Naive B cell (primary cell): Measurements from ENCODE around the gene PSD2. TPM values are rescaled to one million over a fixed set of nuclear protein-coding genes. Genes with fewer than 3 reads are reported as not detected.

ENCODE experiments used
- ATAC-seq, 2 donors: fragments of 150-1000 bp; cut with Tn5 transposase; 2 replicates each; pipeline ENCODE4 v1.10.0; 2021; ENCODE audit warnings: low read depth in 2 of 2, mild to moderate bottlenecking in 2 of 2, moderate library complexity in 2 of 2
- DNase-seq: peaks from one replicate; pipeline ENCODE4 v3.0.0; 2022
- H3K27ac Mint-ChIP-seq, 6 donors: one replicate each; pipeline ENCODE4 v1.8.0; 2020 to 2022; ENCODE audit warnings: mild to moderate bottlenecking in 6 of 6, mixed read lengths in 6 of 6, moderate library complexity in 5 of 6, inconsistent platforms in 2 of 6
- H3K27me3 Mint-ChIP-seq, 3 donors: one replicate each; pipeline ENCODE4 v1.8.0; 2021 to 2022; ENCODE audit warnings: mixed read lengths in 3 of 3, mild to moderate bottlenecking in 1 of 3
- H3K36me3 Mint-ChIP-seq, 2 donors: one replicate each; pipeline ENCODE4 v1.8.0; 2020 to 2022; ENCODE audit warnings: mixed read lengths in 2 of 2, inconsistent platforms in 1 of 2, mild to moderate bottlenecking in 1 of 2
- H3K4me1 Mint-ChIP-seq, 3 donors: one replicate each; pipeline ENCODE4 v1.8.0; 2020 to 2022; ENCODE audit warnings: mixed read lengths in 3 of 3, inconsistent platforms in 1 of 3, mild to moderate bottlenecking in 1 of 3, moderate library complexity in 1 of 3
- H3K4me3 Mint-ChIP-seq, 8 donors: one replicate each; pipeline ENCODE4 v1.8.0; 2020 to 2022; ENCODE audit warnings: mild to moderate bottlenecking in 8 of 8, mixed read lengths in 8 of 8, moderate library complexity in 8 of 8, inconsistent platforms in 2 of 8
- H3K9me3 Mint-ChIP-seq, 7 donors: one replicate each; pipeline ENCODE4 v1.8.0; 2020 to 2022; ENCODE audit warnings: mixed read lengths in 7 of 7, mild to moderate bottlenecking in 5 of 7, inconsistent platforms in 2 of 7, moderate library complexity in 1 of 7
- polyA plus RNA-seq, 6 donors: library from polyadenylated mRNA; unstranded; fragments of 300-500 nt; fragmentation: Illumina TruSeq; gene quantifications; one replicate each; pipeline ENCODE4 v1.2.3, GENCODE V29; 2021; ENCODE audit warnings: low read depth in 6 of 6

Gene PSD2
- polyA plus RNA-seq, 6 donors from 2014 or later: not detected

DNA sequence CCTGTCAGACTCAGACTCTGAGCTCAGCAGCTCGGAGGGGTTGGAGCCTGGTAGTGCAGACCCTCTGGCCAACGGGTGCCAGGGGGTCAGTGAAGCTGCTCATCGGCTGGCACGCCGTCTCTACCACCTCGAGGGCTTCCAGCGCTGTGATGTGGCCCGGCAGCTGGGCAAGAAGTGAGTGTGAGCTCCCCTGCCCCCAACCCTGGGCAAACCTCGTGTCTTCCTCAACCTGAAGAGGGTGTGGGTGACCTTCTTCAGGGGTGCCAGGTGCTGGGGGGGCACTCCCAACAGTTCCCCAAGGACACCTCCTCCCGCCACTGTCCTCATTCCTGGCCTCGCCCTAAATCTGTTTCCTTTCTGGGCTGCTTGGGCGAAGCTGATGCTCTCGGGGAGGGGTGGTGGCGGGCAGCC lies 18.6 kb downstream of the PSD2 start:
- H3K36me3 Mint-ChIP-seq: peaks cover 6 to 8% of the 10 kb centered on the region in 2 donors
- H3K4me3 Mint-ChIP-seq: no peak overlapping the region
- no peak for ATAC-seq
- H3K27ac Mint-ChIP-seq: no peak overlapping the region
- H3K27me3 Mint-ChIP-seq: peaks cover 26 to 68% (median 54%) of the 10 kb centered on the region in 3 donors
- DNase-seq: no peak
- no peaks in the 10 kb centered on the region for H3K4me1 Mint-ChIP-seq
- H3K9me3 Mint-ChIP-seq: peaks cover 3 to 16% (median 8%) of the 10 kb centered on the region in 7 donors

DNA sequence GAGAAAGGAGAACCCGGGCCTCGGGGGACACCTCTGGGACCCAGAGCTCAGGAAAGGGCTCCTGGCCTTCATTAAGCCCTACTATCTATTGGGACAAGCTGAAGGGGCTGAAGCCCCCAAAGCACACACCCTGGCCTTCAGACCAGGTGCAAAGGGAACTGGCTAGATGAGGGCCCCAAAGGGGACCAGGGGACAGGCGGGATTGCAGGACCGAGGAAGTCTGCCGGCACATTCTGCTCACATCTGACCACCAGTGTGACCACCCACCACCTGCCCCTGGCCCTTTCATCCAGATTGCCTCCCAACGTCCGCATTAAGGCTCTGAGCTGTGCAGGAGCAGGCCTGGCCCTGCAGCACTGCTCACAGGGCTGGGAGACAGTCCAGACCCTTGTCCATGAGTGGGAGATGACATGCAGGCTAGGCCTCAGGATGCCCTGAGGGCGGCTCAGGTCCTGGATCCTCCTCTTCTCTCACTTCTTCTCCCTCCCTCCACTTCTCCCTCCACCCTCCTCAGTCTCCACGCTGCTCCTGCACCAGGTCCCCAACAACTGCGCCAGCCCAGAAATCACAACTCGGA lies 19.2 kb downstream of the PSD2 start:
- Mint-ChIP-seq H3K4me3 (no peak overlapping the region), H3K36me3 (peaks cover 6 to 13% of the 10 kb centered on the region in 2 donors), H3K4me1 (no peaks in the 10 kb centered on the region), H3K27ac (no peak overlapping the region), H3K9me3 (peaks cover 4 to 19% (median 12%) of the 10 kb centered on the region in 7 donors), H3K27me3 (peaks cover 26 to 70% (median 58%) of the 10 kb centered on the region in 3 donors)
- ATAC-seq: no peak
- no peak for DNase-seq

DNA sequence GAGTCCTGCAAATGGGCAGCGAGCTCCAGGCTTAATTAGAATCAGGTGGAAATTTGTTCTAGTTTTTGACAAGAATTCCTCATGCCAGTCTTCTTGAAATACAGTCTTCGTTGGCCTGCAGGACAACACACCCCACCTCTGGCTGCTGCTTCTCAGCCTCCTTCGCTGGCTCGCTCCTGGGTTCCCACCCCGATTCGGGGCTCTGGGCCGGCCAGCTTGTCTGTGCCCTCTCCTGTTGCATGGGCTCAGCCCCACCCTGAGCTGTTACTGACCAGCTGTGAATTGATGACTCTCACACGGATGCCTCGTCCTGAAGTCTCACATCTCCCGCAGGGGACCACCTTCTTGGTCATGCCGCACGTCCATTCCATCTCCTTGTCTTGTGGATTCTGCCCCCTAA lies 21.0 kb downstream of the PSD2 start:
- Mint-ChIP-seq H3K4me1 (no peaks in the 10 kb centered on the region), H3K27me3 (peaks cover 19 to 71% (median 53%) of the 10 kb centered on the region in 3 donors), H3K36me3 (peaks cover 6 to 20% of the 10 kb centered on the region in 2 donors), H3K27ac (no peak overlapping the region), H3K9me3 (peaks cover 5 to 19% (median 12%) of the 10 kb centered on the region in 7 donors), H3K4me3 (no peak overlapping the region)
- ATAC-seq (no peak), DNase-seq (no peak)

DNA sequence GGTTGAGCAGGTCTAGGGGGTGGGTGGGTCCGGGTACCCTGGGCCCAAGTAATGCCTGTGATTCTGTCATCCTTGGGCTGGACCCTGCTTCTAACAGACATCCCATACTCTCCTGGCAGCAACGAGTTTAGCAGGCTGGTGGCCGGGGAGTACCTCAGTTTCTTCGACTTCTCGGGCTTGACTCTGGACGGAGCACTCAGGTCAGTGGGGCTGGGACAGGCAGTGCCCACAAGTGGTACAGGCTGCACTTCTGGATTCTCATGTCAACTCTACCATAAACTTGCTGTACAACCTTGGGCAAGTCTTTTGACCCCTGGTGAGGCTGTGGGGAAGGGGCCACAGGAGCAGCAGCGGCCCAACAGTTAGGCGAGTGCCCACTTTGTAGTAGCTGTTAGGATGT lies 21.8 kb downstream of the PSD2 start:
- H3K4me3 Mint-ChIP-seq: no peak overlapping the region
- H3K36me3 Mint-ChIP-seq: peaks cover 6 to 20% of the 10 kb centered on the region in 2 donors
- no peak overlapping the region for H3K27ac Mint-ChIP-seq
- no peaks in the 10 kb centered on the region for H3K4me1 Mint-ChIP-seq
- no peak for DNase-seq
- peaks cover 5 to 19% (median 12%) of the 10 kb centered on the region in 7 donors for H3K9me3 Mint-ChIP-seq
- peaks cover 14 to 66% (median 45%) of the 10 kb centered on the region in 3 donors for H3K27me3 Mint-ChIP-seq
- no peak for ATAC-seq

DNA sequence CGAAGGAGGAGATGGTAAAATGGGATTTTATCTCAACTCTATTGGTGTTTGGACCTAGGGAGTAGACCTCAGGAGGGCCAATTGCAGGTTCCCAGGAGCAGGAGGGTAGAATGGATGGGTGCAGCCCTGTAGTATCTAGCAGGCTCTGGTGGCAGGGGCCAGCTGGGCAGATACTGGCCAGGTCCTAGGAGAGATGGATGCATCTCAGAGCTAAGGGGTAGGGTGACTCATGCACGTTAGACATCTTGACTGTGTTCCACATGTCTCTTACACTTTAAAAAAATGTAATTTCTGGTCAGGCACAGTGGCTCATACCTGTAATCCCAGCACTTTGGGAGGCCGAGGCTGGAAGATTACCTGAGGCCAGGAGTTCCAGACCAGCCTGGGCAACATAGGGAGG lies 22.4 kb downstream of the PSD2 start:
- H3K27me3 Mint-ChIP-seq: peaks cover 14 to 60% (median 44%) of the 10 kb centered on the region in 3 donors
- no peak for DNase-seq
- H3K4me1 Mint-ChIP-seq: no peaks in the 10 kb centered on the region
- H3K4me3 Mint-ChIP-seq: no peak overlapping the region
- no peak for ATAC-seq
- H3K36me3 Mint-ChIP-seq: peaks cover 6 to 20% of the 10 kb centered on the region in 2 donors
- peaks cover 5 to 19% (median 12%) of the 10 kb centered on the region in 7 donors for H3K9me3 Mint-ChIP-seq
- H3K27ac Mint-ChIP-seq: no peak overlapping the region

DNA sequence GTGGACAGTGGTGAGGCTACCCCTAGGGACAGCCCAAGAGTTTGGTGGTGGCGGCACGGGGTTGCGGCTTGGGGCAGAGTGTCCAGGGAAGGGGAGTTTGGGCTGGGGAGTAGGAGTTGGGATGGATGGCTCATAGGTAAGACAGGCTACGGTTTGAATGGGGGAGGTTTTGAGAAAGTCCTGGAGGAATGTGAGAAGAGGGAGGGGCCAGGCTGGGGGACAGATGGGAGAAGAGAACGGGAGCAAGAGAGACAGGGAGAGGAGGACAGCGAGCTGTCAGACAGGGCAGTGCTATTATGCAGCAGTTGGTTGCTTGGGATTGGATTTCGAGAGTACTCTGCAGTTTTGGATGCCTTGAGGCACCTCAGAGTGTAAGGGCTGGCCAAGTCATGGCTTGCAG lies 24.5 kb downstream of the PSD2 start:
- Mint-ChIP-seq H3K9me3 (peaks cover 5 to 19% (median 12%) of the 10 kb centered on the region in 7 donors), H3K36me3 (peaks cover 6 to 20% of the 10 kb centered on the region in 2 donors), H3K27me3 (peaks cover 14 to 54% (median 54%) of the 10 kb centered on the region in 3 donors), H3K4me3 (no peak overlapping the region), H3K4me1 (no peaks in the 10 kb centered on the region), H3K27ac (no peak overlapping the region)
- ATAC-seq (no peak), DNase-seq (no peak)

DNA sequence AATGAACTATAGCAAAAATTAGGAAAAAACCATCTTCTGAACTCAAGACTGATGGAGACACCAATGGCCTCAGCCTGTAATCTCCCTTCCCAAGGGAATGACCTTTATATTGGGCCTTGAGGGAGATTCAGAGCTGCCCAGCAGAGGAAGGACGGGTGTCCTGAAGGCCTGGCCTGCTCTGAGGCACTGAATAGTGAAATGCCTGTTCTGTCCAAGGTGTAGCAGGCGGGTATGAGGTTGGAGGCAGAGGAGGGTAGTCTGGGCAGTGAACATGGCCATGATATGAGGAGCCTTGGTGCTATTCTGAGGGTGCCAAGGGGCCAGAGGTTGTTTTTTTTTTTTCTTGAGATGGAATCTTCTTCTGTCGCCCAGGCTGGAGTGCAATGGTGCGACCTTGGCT lies 25.0 kb downstream of the PSD2 start:
- Mint-ChIP-seq H3K27ac (no peak overlapping the region), H3K27me3 (peaks cover 14 to 54% (median 54%) of the 10 kb centered on the region in 3 donors), H3K4me1 (no peaks in the 10 kb centered on the region), H3K36me3 (peaks cover 6 to 20% of the 10 kb centered on the region in 2 donors), H3K9me3 (peaks cover 5 to 19% (median 12%) of the 10 kb centered on the region in 7 donors), H3K4me3 (no peak overlapping the region)
- ATAC-seq: no peak
- DNase-seq: no peak

DNA sequence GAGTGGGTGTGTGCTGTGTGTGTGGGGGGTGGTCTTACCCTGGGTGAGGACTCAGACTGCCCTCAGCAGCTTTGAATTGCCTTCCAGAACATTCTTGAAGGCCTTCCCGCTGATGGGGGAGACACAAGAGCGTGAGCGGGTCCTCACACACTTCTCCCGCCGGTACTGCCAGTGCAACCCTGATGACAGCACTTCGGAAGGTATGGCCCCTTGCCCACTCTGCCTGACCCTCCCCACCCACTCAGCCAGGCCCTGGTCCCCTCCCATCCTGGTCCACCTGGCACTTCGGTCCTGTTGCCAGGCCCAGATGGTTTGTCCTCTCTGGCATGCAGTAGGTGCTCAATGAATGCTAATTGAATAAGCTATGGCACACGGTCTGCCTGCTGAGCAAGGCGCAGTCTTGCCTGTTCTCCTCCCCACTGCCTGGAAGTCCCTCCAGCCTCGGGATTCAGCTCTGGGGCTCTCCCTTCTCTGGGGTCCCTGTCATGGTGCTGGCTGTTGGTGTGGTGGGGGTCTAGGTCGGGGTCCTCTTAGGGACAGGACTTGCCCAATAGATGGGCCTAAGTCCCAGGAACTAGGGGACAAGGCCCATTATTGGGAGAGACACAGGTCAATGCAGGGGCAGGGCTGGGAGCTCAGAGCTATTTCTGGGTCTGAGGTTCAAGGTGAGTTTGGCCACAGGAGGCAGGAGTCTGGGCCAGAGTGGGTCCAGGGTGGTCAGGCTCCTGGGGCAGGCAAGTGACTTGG lies 26.4 kb downstream of the PSD2 start:
- Mint-ChIP-seq H3K4me3 (no peak overlapping the region), H3K9me3 (peaks cover 5 to 19% (median 12%) of the 10 kb centered on the region in 7 donors), H3K27me3 (peaks cover 9 to 58% (median 48%) of the 10 kb centered on the region in 3 donors), H3K27ac (no peak overlapping the region), H3K4me1 (no peaks in the 10 kb centered on the region), H3K36me3 (peaks cover 6 to 21% of the 10 kb centered on the region in 2 donors)
- ATAC-seq (no peak), DNase-seq (no peak)

DNA sequence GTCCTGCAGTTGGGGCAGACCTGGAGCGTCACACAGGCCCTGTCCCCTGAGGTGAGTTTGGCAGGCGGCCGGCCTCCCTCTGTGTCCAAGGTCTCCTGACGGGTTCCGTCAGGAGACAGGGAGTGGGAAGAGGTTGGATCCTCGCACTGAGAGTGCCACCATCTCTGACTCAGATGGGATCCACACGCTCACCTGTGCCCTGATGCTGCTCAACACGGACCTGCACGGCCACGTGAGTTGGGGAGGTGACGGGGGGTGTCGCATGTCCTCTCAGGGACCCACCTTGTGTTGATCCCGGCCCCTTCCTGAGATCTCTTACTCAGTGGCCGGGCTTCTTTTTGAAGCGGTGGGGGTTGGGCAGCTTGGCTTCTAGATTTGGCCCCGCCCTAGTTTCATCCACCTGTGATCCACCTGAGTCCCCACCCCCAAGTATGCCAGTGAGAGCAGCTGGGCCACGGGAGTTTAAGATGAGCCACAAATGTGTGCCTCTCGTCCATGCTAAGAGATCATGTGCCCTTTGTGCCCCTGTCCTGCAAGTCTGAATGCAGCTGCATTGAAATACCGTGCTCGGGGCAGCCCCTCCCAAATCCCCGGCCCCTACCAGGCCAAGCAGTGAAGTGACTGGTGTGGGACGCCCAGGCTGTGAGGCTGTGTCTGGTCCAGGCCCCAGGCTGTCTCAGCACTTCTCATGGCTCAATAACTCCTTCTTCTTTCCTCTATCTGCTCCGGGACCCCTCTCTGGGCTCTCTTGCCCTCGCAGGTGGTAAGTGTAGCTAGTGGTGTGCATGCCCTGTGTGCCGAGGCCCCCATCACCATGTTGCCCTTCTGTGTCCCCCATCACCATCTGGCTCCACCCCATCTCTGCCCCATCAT lies 27.2 kb downstream of the PSD2 start:
- Mint-ChIP-seq H3K36me3 (peaks cover 6 to 29% of the 10 kb centered on the region in 2 donors), H3K4me3 (no peak overlapping the region), H3K4me1 (no peaks in the 10 kb centered on the region), H3K27me3 (peaks cover 5 to 58% (median 48%) of the 10 kb centered on the region in 3 donors), H3K27ac (no peak overlapping the region), H3K9me3 (peaks cover 6 to 17% (median 13%) of the 10 kb centered on the region in 7 donors)
- ATAC-seq (no peak), DNase-seq (no peak)

DNA sequence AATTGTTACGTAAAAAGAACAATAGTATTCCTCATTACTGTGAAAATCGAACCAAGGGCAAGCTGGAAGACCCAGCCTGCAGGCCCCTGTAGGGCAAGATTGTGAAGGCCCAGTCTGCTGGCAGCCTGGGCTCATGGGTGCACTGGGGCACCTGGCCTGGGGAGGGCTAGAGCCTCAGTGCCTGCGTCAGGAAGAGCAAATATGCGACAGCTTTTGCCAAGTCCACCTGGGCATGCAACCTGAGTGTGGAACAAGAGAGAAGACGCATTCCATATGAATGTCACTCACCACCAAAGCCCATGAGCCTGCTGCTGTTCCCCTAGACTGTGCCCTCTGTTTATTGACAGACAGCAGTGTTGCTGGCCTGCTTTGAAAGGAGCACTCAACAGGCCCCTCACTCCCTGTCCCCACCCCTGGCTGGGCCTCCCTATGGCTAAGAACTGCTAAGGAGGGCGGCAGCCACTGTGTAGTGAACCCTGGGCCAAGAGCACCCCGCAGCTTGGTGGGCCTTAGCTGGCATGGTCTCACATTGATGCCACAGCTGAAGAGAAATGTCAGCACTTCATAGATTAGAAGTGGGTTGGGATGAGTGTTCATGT lies 28.2 kb downstream of the PSD2 start:
- Mint-ChIP-seq H3K4me3 (no peak overlapping the region), H3K27ac (no peak overlapping the region), H3K36me3 (peaks cover 3 to 24% of the 10 kb centered on the region in 2 donors), H3K9me3 (peaks cover 6 to 14% (median 8%) of the 10 kb centered on the region in 7 donors), H3K27me3 (peaks cover 4 to 57% (median 47%) of the 10 kb centered on the region in 3 donors), H3K4me1 (no peaks in the 10 kb centered on the region)
- ATAC-seq (no peak), DNase-seq (no peak)

DNA sequence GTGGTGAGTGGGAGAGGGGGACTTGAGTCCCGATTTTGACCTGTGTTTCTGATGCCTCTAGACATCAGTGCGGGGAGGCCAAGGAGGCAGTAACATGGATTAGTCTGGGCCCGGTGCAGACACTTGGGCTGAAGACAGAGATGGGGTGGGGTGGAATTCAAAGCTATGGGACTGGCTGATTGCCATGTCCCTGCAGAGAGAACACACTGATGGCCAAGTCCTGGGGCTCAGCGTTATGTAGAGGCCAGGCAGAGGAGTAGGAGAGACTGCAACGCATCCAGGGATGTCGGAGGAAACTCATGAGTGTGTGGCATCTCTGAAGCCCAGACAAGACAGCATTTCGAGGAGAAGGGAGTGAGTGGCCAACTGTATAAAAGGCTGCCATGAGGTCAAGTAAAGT lies 30.1 kb downstream of the PSD2 start:
- Mint-ChIP-seq H3K4me1 (no peaks in the 10 kb centered on the region), H3K27ac (peak overlapping the region in 1 of 6 donors; percentile 66), H3K4me3 (no peak overlapping the region), H3K36me3 (peaks cover 0 to 9% of the 10 kb centered on the region in 2 donors), H3K9me3 (peaks cover 0 to 9% (median 2%) of the 10 kb centered on the region in 7 donors), H3K27me3 (peaks cover 9 to 41% (median 31%) of the 10 kb centered on the region in 3 donors)
- ATAC-seq (no peak), DNase-seq (no peak)

DNA sequence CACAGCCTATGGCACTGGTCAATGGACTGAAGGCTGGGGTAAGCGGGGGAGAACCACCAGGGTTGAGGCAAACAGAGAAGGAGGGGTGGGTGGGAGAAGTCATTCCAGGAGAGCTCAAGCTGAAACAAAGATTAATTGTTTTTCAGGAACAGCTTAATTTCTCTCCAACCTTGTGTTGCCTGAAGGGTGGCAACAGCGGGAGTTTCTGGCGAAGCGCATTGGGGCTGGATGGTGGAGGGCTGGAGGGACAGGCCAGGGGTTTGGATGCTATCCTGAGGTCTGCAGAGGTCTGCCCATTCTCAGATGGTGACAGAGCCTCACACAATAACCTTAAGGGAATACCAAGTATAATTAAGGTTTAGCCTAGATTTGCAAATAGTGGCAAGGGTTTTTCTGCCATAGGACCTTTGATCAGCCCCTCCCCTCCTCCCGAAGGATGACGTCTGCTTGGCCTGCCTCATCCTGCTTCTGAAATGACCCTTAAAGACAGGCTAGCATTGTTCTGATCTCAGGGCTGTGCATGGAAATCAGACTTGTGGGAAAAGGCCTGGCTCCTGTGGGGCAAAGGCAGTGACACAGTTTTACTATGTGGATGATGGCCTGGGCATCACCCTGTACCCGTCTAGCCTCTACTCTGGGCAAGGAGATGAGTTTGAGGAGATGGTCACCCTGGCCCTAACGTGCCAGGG lies 32.7 kb downstream of the PSD2 start:
- no peak for DNase-seq
- Mint-ChIP-seq H3K27ac (no peak overlapping the region), H3K9me3 (peaks cover 0 to 9% (median 2%) of the 10 kb centered on the region in 7 donors), H3K27me3 (peaks cover 19 to 54% (median 48%) of the 10 kb centered on the region in 3 donors), H3K4me3 (no peak overlapping the region), H3K4me1 (no peaks in the 10 kb centered on the region), H3K36me3 (peaks cover 0 to 9% of the 10 kb centered on the region in 2 donors)
- no peak for ATAC-seq
